GM21786 (cell line): ENCODE data around the gene SMCO1.
"Not testable (repeated sequence)": the region's sequence is repeated elsewhere in the genome, so short reads cannot be mapped to it uniquely, and the experiment has no call there.

Source experiments
- ATAC-seq: cut with Tn5 transposase; IDR thresholded peaks from one replicate; pipeline ENCODE4 v1.9.1; 2021; ENCODE audit not compliant: unreplicated experiment

SMCO1 gene

GRCh38 chr3:196514913-196515621 lies at the start of gene SMCO1:
TSS of gene SMCO1 (minus strand) at chr3:196515346. CDS start at chr3:196515209, 137 bp downstream.
- ATAC-seq: no peak

- ATAC-seq: no peak
Observed at GRCh38 chr3:196563721-196564225, 48.6 kb upstream of the SMCO1 start.

GRCh38 chr3:196559826-196560225 lies 44.7 kb upstream of the SMCO1 start:
- ATAC-seq: no peak

- no peak for ATAC-seq
Observed at GRCh38 chr3:196558476-196558875, 43.3 kb upstream of the SMCO1 start.

GRCh38 chr3:196557236-196557635 lies 42.1 kb upstream of the SMCO1 start:
- no peak for ATAC-seq

- no peak for ATAC-seq
Observed at GRCh38 chr3:196555295-196555694, 40.1 kb upstream of the SMCO1 start.

- no peak for ATAC-seq
Observed at GRCh38 chr3:196554205-196554604, 39.1 kb upstream of the SMCO1 start.

- ATAC-seq: no peak
Observed at GRCh38 chr3:196553551-196553950, 38.4 kb upstream of the SMCO1 start.

GRCh38 chr3:196552253-196552652 lies 37.1 kb upstream of the SMCO1 start:
- ATAC-seq: no peak

GRCh38 chr3:196550172-196550571 lies 35.0 kb upstream of the SMCO1 start:
- not testable (repeated sequence) for ATAC-seq

GRCh38 chr3:196549312-196549711 lies 34.2 kb upstream of the SMCO1 start:
- ATAC-seq: not testable (repeated sequence)

GRCh38 chr3:196547067-196547466 lies 31.9 kb upstream of the SMCO1 start:
- ATAC-seq: no peak

- no peak for ATAC-seq
Observed at GRCh38 chr3:196546537-196546936, 31.4 kb upstream of the SMCO1 start.

GRCh38 chr3:196544491-196544992 lies 29.4 kb upstream of the SMCO1 start:
- ATAC-seq: no peak

- ATAC-seq: no peak
Observed at GRCh38 chr3:196541684-196542445, 26.7 kb upstream of the SMCO1 start.

GRCh38 chr3:196537319-196537984 lies 22.3 kb upstream of the SMCO1 start:
- no peak for ATAC-seq

GRCh38 chr3:196533260-196533681 lies 18.1 kb upstream of the SMCO1 start:
- no peak for ATAC-seq

GRCh38 chr3:196531418-196531817 lies 16.3 kb upstream of the SMCO1 start:
- ATAC-seq: no peak

- peak; percentile 60 for ATAC-seq
Observed at GRCh38 chr3:196528639-196529233, 13.6 kb upstream of the SMCO1 start.

- no peak for ATAC-seq
Observed at GRCh38 chr3:196525141-196525540, 10.0 kb upstream of the SMCO1 start.

GRCh38 chr3:196524527-196524926 lies 9.4 kb upstream of the SMCO1 start:
- no peak for ATAC-seq
